Stimulated activated CD8-positive, alpha-beta memory T cell treated with anti-CD3 and anti-CD28 coated beads, Interleukin-2, amount 100 ng/mL, for 1 hour (primary cell): ENCODE data around the gene MYT1.

ENCODE experiments used
- DNase-seq, 2 donors: peaks; one replicate each; pipeline ENCODE4 v3.0.0-alpha.2; 2020; ENCODE audit warnings: low read depth in 2 of 2

The MYT1 gene

DNA sequence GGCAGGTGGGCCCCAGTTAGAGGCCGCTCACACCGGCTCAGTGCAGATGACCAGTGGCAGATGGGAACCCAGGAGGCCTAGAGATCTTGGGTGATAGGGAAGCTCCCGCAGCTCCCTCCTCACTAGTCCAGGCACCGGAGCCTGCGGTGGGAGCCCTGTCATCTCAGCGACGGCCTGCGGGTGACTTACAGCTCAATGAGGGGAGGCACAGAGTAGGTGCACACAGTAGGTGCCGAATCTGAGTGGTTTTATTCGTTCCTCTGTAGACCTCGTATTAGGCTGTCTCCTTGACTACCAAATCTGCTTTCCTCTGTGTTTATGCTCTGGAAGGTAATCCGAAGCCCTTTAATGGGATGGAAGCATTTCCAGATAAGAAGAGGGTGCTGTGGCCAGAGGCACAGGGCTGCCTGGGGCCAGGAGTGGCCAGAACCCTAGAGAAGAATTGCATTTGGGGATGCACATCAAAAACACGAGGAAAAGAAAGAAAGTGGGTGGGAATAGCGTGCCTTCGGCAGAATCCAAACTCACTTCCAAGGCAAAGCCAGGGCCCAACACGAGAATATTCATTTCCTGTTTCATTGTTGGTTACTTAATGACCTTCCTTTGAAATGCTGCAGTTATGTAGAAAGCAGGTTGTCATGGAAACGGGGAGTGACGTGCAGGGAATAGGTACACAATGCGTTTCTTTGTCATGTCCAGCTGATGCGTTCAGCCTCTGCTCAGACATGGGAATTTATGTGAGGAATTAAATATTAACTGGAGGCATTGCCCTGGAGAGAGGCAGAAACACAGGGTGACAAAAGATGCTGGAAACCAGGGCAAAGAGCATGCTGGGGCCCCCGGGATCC, 24.7 kb downstream of the MYT1 start:
- no peak for DNase-seq

DNA sequence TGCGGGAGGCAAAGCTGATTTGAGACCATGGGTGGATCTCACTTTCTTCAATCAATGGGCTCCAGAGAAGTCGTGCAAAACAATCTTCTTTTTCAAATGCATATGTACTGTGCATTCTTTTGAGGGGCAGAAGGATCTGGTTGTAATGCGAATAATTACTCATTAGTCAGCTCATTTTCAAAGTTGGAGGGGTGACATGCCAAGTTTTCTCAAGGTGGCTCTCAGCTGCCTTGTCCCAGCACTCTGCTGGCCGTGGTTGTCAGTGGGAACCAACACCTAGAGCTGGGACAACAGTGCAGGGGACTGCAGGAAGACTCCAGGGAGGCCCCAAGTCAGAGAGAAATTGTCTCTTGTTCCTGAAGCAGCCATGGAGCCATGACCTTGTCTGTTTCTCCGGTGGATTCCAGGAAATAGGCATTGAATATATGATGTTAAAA, 25.3 kb downstream of the MYT1 start:
- no peak for DNase-seq

DNA sequence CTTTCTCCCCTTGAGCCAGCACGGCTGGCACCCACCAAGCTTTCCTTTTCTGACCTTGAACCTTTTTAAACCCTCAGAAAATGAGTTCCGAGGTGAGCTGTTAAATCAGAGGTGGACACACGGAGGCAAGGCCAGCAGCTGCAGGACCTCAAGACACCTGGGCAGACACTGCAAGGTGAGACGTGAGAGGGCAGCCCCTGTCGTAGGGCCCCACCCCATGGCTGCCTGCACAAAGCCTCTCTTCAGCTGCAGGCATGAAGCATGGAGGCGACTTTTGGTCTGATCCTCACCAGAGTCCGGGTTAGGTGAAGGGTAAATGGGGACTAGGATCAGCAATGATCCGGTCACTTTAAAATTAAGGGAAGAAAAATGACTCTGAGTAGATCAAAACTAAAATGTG, 25.7 kb downstream of the MYT1 start:
- no peak for DNase-seq

DNA sequence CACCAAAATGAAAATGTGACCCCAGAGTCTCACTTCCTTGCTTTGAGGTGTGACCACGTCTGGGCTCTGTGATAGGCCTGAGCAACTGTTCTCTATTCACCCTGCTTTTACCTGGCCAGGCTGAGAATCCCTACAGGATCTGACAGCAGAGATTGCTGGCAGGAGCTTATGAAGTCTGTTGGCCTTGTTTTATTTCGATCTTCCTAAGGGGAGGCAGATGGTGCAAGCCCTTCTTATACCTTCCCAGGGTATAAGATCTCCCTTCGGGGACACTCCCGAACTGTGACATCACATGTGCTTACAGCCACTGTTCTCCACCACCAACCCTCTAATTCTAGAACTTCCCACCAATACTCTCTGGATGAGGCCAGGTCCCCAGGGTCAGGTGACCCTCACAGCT, 26.8 kb downstream of the MYT1 start:
- no peak for DNase-seq

DNA sequence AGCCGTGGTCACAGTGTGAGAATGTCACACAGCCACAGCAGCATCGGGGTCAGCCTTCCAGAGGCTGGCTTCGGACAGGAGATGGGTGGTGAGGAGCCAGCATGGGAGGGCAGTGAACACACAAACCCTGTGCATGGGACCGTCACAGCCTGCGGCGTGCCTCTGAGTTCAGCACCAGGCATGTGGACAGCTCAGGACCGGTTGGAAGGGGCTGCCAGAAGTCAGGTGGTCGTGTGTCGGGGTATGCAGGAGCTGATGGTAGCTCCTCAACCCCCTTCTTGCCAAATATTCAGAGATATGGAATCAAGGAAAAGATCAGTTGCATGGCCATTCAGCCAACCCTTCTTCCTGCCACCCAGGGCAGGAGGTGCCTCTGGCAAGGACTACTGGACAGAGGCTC, 28.2 kb downstream of the MYT1 start:
- no peak for DNase-seq

DNA sequence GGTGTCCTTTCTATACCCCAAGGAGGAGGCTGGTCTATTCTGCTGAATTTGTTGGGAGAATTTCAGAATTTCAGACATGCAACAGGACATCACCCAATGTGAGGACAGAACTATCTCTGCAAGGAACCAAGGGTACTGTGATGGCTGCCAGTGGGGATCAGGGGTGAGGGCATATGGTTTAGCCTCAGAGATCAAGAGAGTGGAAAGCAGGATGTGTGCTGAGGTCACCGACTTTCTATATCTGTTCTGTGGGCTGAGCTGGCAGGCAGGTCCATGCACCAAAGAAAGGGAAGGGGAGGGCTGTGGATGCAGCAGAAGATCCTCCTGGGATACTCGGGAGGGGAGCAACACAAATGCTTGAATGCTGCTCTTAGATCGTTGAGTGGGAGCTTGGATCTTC, 28.8 kb downstream of the MYT1 start:
- DNase-seq = no peak

DNA sequence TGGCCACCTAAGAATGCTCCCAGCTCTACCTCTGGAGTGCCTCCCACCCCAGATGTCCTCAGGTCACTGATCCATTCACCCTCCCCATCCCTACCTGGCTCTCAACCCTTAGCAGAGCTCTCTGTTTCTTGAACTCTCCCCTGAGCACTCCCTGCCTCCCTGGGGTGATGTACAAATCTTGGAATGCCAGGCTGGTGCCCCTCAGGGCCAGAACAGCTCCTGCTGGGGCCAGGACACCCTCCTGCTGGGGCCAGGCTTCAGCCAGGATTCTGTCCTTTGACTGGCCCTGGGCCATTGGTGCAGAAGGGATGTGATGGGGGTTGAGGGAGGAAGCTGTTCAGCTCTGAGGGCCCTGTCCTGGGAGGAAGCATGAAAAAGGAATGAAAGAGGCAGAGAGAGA, 30.0 kb downstream of the MYT1 start:
- DNase-seq = no peak

DNA sequence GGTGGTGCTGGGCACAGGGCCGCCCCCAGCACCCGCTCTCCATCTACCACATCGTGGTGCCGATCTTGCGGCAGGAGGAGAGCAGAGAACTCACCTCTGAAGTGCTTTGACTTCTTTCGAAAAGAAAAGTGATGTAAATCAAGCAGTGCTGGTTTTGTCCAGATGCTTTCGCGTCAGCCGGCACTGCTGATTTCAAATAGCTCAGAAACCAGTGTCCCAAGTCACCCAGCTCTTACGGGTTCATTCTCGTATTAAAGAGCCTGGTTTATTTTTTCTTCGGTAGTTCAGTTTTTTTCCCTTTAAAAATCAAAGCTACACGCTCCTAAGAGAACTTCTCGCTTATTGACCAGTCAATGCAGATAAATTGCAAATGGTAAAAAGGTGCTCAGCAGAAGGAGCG, 32.1 kb downstream of the MYT1 start:
- DNase-seq = no peak

DNA sequence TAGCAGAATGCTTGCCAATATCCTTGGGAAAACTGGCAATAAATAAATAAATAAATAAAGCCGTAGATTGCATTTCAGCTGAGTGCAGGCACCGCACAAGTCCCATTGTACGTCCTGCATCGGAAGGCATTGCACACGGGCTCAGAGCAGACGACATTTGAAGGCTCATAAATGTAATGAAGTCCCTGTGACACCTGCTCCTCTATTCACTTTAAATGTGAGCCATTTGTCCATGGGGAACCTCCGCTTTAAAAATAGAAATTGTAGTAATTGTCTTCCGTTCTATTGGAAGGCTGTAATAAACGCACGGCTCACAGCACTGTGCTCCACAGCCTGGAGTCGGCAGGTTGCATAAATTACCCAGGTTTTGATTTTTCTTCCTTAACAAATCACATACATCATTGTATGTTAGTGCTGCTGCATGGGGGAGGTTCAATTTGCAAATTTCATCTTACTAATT, 32.6 kb downstream of the MYT1 start:
- no peak for DNase-seq

DNA sequence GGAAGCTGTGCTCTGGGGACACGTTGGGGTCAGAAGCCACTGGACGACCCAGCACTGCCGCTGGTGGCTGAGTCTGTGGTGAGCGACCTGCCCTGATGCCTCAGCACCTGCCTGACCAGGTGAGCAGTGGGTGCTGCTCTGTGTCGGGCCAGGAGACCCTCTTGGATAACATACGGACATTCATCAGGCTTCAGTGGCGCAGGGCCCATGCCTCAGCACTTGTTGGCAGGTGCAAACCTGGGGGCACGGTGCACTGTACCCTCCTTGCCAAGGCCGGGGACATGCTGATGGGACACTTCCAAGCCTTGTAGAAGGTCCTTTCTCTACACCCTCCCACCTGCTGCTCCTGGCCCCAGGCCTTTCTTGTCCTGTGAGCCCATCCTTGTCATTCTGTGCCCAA, 34.1 kb downstream of the MYT1 start:
- no peak for DNase-seq

DNA sequence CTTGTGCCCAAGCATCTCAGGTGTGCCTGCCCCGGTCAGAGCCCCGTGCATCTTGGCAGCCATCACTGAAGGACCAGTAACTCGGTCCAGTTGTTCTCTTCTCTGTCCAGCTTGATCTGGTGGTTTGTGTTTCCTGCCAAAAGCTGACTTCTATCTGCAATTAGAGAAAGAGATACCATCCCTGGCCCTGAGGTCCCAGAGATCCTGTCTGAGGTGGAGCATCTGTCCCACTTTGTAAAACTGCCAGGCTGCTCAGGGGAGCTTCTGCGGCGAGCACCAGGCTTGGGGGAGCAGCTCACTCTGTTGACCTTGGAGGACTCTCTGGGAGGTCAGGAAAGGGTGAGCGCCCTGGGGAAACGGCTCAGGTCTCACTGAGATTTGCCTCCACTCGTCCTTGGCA, 35.1 kb downstream of the MYT1 start:
- no peak for DNase-seq

DNA sequence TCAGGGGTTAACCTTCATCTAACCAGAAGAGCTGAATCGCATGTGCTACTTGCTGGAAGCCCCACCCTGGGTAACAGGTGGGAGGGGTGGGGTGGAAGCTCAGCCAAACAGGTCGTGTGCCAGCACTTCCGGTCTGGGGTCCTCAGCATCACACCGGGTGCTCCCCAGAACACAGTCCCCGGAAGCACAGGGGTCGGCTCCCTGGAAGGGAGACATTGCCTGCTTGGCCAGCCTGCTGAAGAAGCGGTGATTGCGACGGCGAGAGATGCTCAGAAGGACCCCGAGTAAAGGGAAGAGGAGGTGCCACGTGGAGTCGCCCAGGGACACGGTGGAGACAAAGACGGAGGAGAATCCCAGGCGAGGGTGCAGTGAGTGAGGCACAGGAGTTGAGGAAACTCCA, 36.5 kb downstream of the MYT1 start:
- no peak for DNase-seq

DNA sequence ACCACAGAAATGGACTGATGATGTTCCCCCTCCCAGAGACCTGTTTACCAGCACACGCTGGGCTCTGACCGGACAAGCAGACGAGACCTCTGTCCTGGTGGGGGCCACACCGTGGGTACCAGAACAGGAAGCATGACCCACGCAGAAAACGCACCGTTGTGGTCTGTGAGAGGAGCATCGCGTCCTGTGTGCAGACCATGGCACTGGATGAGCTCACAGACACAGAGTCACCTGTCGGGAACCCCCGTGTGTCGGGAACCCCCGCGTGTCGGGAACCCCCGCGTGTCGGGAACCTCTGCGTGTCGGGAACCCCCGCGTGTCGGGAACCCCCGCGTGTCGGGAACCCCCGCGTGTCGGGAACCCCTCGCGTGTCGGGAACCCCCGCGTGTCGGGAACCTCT, 37.4 kb downstream of the MYT1 start:
- no peak for DNase-seq

DNA sequence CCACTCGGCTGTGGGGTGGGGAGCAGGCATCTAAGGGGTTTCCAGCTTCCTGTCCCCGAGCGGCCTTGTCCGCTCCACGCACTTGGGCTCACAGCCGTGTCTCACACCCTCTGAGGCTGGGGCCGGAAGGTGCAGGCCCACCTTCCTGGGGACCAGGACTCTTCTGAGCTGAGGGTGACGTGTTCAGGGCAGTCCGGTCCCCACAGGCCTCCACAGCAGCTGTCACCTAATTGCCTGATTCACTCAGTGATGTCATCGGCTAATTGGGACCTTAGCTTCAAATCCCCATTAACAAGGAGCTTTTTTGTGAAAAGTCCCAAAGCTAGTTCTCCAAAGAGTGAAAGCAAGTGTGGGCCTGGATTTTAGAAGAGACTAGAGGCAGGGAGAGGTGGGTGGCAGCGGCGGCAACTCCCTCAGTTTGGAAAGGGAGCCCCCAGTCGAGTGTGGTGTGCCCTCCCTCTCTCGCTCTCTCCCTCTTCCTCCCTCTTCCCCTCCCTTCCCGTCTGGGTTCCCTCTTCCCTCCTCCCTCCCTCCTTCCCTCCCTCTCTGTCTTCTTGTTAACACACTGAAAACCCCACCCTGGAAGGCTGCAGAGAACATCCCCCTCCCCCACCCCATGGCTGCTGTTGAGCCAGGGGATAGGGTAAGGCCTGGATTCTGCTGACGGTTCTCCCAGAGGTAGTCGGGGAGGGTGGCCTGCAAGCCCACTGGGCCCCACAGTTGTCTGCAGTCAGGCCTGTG, 39.0 kb downstream of the MYT1 start:
- no peak for DNase-seq

DNA sequence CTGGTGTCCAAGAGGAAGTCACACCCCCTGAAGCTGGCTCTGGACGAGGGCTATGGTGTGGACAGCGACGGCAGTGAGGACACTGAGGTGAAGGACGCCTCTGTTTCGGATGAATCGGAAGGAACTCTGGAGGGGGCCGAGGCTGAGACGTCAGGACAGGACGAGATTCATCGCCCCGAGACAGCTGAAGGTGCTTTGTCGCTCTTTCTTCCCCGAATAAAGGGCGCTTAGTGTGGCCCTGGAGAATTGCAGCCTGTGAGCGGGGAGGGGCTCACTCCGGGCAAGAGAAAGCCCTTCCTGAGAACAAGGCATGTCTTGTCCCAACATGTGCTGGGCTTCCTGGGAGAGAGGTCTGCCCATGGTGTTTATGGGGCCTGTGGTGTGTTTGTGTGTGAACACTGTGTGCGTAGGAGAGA, 41.4 kb downstream of the MYT1 start:
- no peak for DNase-seq

DNA sequence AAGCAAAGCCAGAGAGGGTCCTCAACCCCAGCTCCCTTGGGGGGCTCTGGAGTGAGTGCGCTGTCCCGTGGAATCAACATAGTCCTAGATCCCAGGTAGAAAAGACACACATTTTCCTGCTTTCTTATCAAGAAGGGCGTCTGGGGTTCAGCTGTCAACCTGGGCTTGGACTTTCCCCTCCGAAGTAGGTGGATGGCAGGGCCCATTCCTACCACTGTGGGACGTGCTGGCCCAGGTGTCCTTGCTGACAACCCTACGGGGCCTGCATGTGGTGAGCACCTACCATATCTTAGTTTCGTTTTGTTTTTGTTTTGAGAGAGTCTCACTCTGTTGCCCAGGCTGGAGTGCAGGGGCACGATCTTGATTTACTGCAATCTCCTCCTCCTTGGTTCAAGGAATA, 42.4 kb downstream of the MYT1 start:
- DNase-seq = no peak

DNA sequence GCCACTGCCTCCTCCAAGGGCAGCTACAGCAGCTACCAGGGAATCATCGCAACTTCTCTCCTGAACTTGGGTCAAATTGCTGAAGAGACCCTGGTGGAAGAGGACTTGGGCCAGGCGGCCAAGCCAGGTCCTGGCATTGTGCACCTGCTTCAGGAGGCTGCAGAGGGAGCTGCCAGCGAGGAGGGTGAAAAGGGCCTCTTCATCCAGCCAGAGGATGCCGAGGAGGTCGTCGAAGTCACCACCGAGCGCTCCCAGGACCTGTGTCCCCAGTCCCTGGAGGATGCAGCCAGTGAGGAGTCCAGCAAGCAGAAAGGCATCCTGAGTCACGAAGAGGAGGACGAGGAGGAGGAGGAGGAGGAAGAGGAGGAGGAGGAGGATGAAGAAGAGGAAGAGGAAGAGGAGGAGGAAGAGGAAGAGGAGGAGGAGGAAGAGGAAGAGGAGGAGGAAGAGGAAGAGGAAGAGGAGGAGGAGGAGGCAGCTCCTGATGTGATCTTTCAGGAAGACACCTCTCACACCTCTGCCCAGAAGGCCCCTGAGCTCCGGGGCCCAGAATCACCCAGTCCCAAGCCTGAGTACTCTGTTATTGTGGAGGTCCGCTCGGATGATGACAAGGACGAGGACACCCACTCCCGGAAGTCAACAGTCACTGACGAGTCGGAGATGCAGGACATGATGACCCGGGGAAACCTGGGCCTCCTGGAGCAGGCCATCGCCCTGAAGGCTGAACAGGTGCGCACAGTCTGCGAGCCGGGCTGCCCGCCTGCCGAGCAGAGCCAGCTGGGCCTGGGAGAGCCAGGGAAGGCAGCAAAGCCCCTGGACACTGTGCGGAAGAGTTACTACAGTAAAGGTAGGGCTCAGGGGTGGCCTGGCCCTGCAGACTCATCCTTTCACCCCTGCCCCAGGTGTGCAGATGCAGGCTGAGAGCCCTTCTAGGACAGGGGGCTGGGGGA, 43.7 kb downstream of the MYT1 start:
- DNase-seq = no peak

DNA sequence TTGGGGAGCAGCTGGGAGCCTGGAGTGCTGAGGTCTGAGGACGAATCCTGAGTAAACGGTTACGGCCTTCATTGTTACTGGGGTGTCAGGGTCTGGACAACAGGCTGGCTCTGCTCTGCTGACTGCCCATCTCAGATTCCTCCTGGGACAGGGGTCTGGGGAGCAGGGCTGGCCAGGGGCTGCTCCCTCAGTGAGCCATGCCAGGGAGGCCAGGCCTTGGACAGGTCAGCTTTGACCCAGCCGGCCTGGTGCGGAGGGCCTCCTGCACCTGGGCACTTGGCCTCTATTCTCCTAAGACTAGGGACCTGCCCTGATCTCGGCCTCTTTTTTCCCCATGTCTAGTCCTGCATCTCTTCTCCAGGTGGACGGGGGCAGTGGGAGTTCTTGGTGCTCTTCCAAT, 44.9 kb downstream of the MYT1 start:
- DNase-seq = no peak

DNA sequence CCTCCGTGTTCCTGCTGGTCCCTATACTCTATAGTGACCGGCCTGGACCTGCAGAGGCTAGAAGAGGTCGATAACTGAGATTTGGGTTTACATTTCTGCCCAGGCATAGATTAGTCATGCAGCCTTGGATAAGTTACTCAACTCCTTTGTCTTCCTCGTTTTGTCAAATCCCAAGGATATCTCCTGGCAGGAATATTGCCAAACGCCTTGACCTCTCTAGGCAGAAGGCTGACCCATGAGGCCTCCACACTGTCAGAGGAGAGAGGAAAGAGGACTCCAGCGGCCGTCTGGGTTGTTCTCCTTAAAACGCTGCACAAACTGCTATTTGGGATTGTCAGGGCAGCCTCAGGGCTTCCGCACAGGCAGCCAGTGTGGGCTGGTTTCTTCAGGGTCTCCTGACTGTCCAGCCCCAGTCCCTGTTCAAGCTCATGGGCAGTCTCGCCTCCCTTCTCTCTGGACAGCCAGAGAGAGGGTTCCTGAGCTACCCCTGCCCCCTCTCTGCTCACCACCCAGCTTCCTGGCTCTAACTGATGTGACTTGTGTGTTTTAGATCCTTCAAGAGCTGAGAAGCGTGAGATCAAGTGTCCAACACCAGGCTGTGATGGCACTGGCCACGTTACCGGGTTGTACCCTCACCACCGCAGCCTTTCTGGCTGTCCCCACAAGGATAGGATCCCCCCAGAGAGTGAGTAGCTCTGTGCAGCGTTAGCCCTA, 46.6 kb downstream of the MYT1 start:
- DNase-seq = no peak

DNA sequence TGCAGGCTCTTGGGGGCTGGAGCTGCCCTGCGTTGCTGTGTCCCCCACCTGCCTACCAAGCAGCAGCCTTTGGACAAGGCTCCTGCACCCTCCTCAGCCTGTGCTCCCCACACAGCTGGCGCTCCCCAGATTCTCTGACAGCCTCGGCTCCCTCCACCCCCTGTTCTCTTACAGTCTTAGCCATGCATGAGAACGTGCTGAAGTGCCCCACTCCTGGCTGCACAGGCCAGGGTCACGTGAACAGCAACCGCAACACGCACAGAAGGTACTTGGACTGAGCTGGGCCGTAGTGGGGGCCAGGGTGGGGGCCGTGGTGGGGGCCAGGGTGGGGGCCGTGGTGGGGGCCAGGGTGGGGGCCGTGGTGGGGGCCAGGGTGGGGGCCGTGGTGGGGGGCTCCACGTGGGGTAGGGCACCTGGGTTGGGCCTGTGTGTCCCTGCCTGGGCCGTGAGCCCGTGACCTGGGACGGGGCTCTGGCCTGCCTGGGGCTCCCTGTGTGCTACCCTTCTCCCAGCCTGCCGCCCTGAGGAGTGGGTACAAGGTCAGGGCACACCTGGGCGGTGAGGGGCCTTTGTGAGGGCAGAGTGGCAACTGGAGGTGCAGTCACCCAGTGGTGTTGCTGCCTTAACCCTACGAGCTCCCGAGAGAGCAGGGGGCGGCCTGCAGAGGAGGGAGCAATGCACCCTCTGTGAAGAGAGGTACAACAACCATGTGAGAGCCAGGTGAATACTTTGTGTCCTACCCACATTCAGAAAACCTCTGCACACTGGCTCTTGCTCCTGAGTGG, 47.8 kb downstream of the MYT1 start:
- DNase-seq = no peak

DNA sequence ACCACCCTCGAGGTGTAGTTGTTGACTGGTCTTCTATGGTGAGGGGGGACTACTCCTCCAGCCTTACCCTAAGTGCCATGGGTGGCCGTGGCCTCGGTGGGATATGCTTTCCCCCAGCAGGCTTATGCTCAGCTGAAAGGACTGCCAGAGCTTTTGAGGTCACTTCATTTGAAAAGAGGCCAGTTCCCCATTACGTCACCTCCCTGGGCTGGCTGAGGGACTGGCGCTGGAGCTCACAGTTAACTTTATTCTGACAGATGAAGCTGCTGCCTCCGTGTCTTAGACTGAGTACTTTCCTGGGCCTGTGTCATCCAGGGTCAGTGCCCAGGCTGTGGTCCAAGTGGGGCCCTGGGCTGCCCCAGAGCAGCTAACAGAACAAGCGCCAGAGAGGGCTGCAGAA, 48.5 kb downstream of the MYT1 start:
- no peak for DNase-seq
